ENCODE results near the gene ACTA2.

DNA sequence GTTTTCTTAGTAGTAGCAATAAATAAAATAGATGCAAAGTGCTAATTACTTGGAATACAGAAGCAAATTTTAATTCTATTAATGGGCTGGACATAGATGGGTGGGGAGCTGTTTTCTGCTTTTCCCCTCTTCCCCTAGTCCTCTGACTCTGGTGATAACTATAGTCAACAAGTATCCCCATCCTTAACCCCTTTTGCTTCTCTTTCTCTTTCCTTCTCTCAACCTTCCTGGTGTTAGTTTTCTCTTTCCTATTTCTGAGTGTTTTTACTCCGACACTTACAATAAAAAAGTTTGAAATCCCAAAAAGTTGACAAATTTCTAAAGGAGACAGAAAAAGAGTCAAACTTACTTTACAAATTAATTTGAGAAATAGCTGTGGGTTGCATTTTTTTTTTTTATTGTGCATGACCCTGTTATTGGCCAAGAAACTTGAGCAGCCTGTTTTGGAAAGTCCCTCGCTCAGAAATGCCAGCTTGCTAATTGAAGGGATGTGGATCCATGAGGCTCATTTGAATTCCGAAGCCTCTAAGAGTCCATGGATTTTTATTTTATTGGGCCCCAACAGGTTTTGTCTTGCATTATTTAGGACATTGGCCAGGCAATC, 40.5 kb upstream of the ACTA2 start:
- TF ChIP-seq, protein P1, sequence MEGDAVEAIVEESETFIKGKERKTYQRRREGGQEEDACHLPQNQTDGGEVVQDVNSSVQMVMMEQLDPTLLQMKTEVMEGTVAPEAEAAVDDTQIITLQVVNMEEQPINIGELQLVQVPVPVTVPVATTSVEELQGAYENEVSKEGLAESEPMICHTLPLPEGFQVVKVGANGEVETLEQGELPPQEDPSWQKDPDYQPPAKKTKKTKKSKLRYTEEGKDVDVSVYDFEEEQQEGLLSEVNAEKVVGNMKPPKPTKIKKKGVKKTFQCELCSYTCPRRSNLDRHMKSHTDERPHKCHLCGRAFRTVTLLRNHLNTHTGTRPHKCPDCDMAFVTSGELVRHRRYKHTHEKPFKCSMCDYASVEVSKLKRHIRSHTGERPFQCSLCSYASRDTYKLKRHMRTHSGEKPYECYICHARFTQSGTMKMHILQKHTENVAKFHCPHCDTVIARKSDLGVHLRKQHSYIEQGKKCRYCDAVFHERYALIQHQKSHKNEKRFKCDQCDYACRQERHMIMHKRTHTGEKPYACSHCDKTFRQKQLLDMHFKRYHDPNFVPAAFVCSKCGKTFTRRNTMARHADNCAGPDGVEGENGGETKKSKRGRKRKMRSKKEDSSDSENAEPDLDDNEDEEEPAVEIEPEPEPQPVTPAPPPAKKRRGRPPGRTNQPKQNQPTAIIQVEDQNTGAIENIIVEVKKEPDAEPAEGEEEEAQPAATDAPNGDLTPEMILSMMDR (IDR thresholded peaks at IDR 0.05) = no peak
- TF ChIP-seq POLR2A (IDR thresholded peaks at IDR 0.05) = no peak
